Stimulated activated CD8-positive, alpha-beta memory T cell treated with anti-CD3 and anti-CD28 coated beads, Interleukin-12 subunit alpha, Interleukin-12 subunit beta, amount 100 ng/mL, for 24 hours (primary cell): ENCODE data around the gene TRIML1.
"Not testable (repeated sequence)": the region's sequence is repeated elsewhere in the genome, so short reads cannot be mapped to it uniquely, and the experiment has no call there.

Experiments used
- DNase-seq: peaks from one replicate; pipeline ENCODE4 v3.0.0-alpha.2; 2020; ENCODE audit errors: extremely low read depth

TRIML1 gene

GRCh38 chr4:188147776-188148175, 8.5 kb downstream of the TRIML1 start:
- DNase-seq = no peak

GRCh38 chr4:188154668-188155405, 15.6 kb downstream of the TRIML1 start:
- no peak for DNase-seq

GRCh38 chr4:188158336-188158735, 19.1 kb downstream of the TRIML1 start:
- DNase-seq = no peak

- not testable (repeated sequence) for DNase-seq
These were observed 20.4 kb downstream of the TRIML1 start for GRCh38 chr4:188159513-188160226.

GRCh38 chr4:188160406-188160805, 21.2 kb downstream of the TRIML1 start:
- DNase-seq = no peak

- DNase-seq = no peak
These were observed 21.9 kb downstream of the TRIML1 start for GRCh38 chr4:188161167-188161566.

GRCh38 chr4:188162698-188163097, 23.5 kb downstream of the TRIML1 start:
- DNase-seq = no peak

GRCh38 chr4:188168726-188169373, 29.6 kb downstream of the TRIML1 start:
- DNase-seq = no peak

GRCh38 chr4:188171551-188171950, 32.3 kb downstream of the TRIML1 start:
- no peak for DNase-seq

GRCh38 chr4:188175288-188175687, 36.0 kb downstream of the TRIML1 start:
- DNase-seq = no peak

- DNase-seq = no peak
These were observed 38.9 kb downstream of the TRIML1 start for GRCh38 chr4:188177997-188178675.

- no peak for DNase-seq
These were observed 39.6 kb downstream of the TRIML1 start for GRCh38 chr4:188178806-188179205.

- no peak for DNase-seq
These were observed 47.9 kb downstream of the TRIML1 start for GRCh38 chr4:188187106-188187505.

GRCh38 chr4:188190461-188190860, 51.2 kb downstream of the TRIML1 start:
- DNase-seq = no peak

GRCh38 chr4:188194421-188194820, 55.2 kb downstream of the TRIML1 start:
- no peak for DNase-seq

- no peak for DNase-seq
These were observed 56.2 kb downstream of the TRIML1 start for GRCh38 chr4:188195389-188195985.

GRCh38 chr4:188196134-188196735, 57.0 kb downstream of the TRIML1 start:
- no peak for DNase-seq
